ENCODE data around the gene ANKRD36. TPM values are rescaled to one million over a fixed set of nuclear protein-coding genes. Genes with fewer than 3 reads are reported as not detected.
"Not testable (repeated sequence)": the region's sequence is repeated elsewhere in the genome, so short reads cannot be mapped to it uniquely, and the experiment has no call there.

The ANKRD36 gene
- total and polyA plus RNA-seq, 11 donors: 1.1 to 10.6 (median 4.7) TPM

DNA sequence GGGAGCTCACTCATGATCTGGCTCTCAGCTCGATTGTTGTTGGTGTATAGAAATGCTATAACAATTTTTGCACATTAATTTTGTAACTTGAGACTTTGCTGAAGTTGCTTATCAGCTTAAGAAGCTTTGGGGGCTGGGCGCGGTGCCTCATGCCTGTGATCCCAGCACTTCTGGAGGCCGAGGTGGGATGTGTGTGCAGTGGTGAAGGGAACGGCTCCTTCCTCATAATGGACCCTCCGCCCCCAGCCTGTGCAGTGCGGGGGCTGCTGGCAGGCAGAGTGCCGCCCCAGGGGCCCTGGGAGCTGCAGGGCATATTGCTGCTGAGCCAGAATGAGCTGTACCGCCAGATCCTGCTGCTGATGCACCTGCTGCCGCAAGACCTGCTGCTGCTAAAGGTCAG is 32.1 kb upstream of the ANKRD36 start:
- H3K4me1 ChIP-seq; H3K36me3 ChIP-seq; DNase-seq; H3K4me3 ChIP-seq; ATAC-seq; H3K27me3 ChIP-seq; H3K27ac ChIP-seq; intact Hi-C loops (cut with DNase I); H3K9me3 ChIP-seq: not testable (repeated sequence)
- 77 to 89% (median 86%) methylated on average over 4 to 8 of the region's 10 CpGs for WGBS, 4 donors

GRCh38 chr2:97082206-97082605 is 30.7 kb upstream of the ANKRD36 start:
- WGBS, 4 donors: 33 to 61% (median 47%) methylated on average over 1 to 6 of the region's 9 CpGs
- intact Hi-C loops (cut with DNase I): not testable (repeated sequence)

DNA sequence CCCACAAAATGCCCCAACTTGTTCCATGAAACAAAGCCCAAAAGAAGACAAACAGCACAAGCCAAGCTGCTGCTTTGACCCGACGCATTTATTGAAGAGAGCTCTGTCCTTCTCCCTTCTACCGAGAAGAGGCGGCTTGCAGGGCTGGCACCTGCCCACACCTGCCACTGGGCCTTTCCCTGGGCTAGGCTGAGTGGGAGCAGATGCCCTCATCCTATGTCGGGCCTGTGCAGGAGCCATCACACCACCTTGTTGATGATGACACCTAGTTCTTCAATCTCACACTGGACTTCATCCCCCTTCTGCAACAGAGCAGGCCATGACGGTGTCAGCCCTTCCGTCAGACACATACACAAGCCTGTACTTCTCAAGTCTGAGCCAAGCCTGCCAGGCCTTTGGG is 29.4 kb upstream of the ANKRD36 start:
- H3K4me1 ChIP-seq; H3K27ac ChIP-seq; intact Hi-C loops (cut with DNase I); H3K4me3 ChIP-seq; H3K36me3 ChIP-seq; ATAC-seq; H3K27me3 ChIP-seq; DNase-seq; H3K9me3 ChIP-seq: not testable (repeated sequence)
- WGBS, 4 donors: 90 to 96% (median 95%) methylated on average over 7 of the region's 7 CpGs

More at GRCh38 chr2:97082206-97082605, 30.7 kb upstream of the ANKRD36 start:
- H3K4me3 ChIP-seq, H3K9me3 ChIP-seq, H3K4me1 ChIP-seq, DNase-seq, H3K36me3 ChIP-seq, H3K27ac ChIP-seq, H3K27me3 ChIP-seq: not testable (repeated sequence)
- peak in 1 of 4 donors; percentile 12 for ATAC-seq

GRCh38 chr2:97085093-97085492 is 27.9 kb upstream of the ANKRD36 start:
- 88 to 89% methylated on average over 2 of the region's 7 CpGs; no CpG with 5 or more reads in 2 of the 4 donors for WGBS, 4 donors

GRCh38 chr2:97088706-97089105 is 24.2 kb upstream of the ANKRD36 start:
- H3K9me3 ChIP-seq; H3K36me3 ChIP-seq; H3K27ac ChIP-seq; ATAC-seq; intact Hi-C loops (cut with DNase I); H3K27me3 ChIP-seq; H3K4me3 ChIP-seq; H3K4me1 ChIP-seq; DNase-seq: not testable (repeated sequence)
- WGBS, 4 donors: 79 to 100% (median 94%) methylated on average over 1 of the region's 1 CpG

More at GRCh38 chr2:97085093-97085492, 27.9 kb upstream of the ANKRD36 start:
- intact Hi-C loops (cut with DNase I); DNase-seq; H3K27ac ChIP-seq; H3K27me3 ChIP-seq; H3K4me1 ChIP-seq; H3K36me3 ChIP-seq; H3K4me3 ChIP-seq; H3K9me3 ChIP-seq: not testable (repeated sequence)
- ATAC-seq: peak in 1 of 4 donors; percentile 54

GRCh38 chr2:97092946-97093345 is 20.0 kb upstream of the ANKRD36 start:
- ATAC-seq; H3K27me3 ChIP-seq; H3K4me3 ChIP-seq; intact Hi-C loops (cut with DNase I); H3K36me3 ChIP-seq; H3K27ac ChIP-seq; H3K4me1 ChIP-seq; DNase-seq; H3K9me3 ChIP-seq: not testable (repeated sequence)
- WGBS, 4 donors: 85 to 98% (median 90%) methylated on average over 2 of the region's 2 CpGs

DNA sequence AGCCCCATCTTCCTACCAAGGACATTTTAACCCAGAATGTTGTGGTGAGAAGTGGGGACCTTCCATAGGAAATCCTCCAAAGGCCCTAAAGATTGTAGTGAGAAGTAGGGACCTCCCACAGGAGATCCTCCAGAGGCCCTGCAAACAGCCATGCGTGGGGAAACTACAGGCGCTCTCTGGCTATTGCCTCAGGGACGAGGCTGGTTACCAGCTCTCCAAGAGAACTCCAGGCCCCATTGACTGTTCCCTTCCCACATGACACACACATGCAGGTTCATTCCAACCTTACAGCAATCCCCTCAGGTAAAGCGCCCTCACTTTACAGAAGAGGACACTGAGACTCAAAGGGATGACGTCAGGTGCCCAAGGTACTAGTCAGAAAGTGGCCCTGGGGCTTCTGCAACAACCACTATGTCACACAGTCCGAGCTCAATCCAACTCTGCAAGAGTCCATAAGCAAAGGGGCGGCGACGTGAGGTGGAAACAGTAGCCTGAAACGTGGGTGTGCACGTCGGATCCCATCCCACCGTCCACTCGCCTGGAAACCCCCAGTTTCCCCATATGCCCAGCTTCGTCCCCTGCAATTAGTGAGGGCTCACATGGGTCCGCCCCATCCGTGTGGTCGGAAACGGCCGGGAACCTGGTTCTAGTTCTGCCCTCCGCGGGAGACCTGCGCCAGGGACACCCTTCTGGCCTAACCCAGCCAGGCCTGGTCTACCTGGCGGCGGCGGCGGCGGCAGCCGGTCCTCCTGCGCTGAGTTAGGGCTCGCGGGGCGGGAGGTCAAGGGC is 18.8 kb upstream of the ANKRD36 start:
- H3K27me3 ChIP-seq; intact Hi-C loops (cut with DNase I); H3K36me3 ChIP-seq; H3K9me3 ChIP-seq; H3K4me1 ChIP-seq; DNase-seq: not testable (repeated sequence)
- 76 to 83% (median 81%) methylated on average over 4 to 5 of the region's 33 CpGs for WGBS, 4 donors
- ATAC-seq: peak in 3 of 4 donors; percentile 4 to 13 (median 10)
- Histone ChIP-seq H3K27ac (peak overlapping the region in 2 of 12 donors; percentile 68 to 77), H3K4me3 (peak overlapping the region in 10 of 12 donors; percentile 46 to 62 (median 52))

GRCh38 chr2:97094772-97095611 is 18.0 kb upstream of the ANKRD36 start, which contains the start of gene FAHD2B:
FAHD2B (minus strand) TSS chr2:97094882; CDS start chr2:97091706, 3,176 bp downstream.
- ATAC-seq (peak; percentile 92 to 98 (median 96)), DNase-seq (peak; percentile 82 to 92 (median 89))
- 4 to 16% (median 9%) methylated on average over 4 to 43 of the region's 48 CpGs for whole genome bisulfite sequencing, 4 donors
- Histone ChIP-seq H3K4me3 (peak within 1 kb of the TSS in 11 of 12 donors; percentile 34 to 62 (median 51)), H3K27ac (peak within 1 kb of the TSS in 10 of 12 donors; percentile 9 to 77 (median 64))
- H3K27me3 ChIP-seq; intact Hi-C loops (cut with DNase I); H3K9me3 ChIP-seq; H3K36me3 ChIP-seq; H3K4me1 ChIP-seq: not testable (repeated sequence)

All from heart left ventricle (tissue), 16 donors.